Activated CD4-positive, alpha-beta T cell treated with anti-CD3 and anti-CD28 coated beads, Interleukin-2, amount 50 U/mL, for 48 hours (primary cell): ENCODE results near the gene RBMS3.

Experiments used
- DNase-seq, 2 experiments: peaks; one replicate each; pipeline ENCODE4 v3.0.0-alpha.2; 2020

The RBMS3 gene

DNA sequence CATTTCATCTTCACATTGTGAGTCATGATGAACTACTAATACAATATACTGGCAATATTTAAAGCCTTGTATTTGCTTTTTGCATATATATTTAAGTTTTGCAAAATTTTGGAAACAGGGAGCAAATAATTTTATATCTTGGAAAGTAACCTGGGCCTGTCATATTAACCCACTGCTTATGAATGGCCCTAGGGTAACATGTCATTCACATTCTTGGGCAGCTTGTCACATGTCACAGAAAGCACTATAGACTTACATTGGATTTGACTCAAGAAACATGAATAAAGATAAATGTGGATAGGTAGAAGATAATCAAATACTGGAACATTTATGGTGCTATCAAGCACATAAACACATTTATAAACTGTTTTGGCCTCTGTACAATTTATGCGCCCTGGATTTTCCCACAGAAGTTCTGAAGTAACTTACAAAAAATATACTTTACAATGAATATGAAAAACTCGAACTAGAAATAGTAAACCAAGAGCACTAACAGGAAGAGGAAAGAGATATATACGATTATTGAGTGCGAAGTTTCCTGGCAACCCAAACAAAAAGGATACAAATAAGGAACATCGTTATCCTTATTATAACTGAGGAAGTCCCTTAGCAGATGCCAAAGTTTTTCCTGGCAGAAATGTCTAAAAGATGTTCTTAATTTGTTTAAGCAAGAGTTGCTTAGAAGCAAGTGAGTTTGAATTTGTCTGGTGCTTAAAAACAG is 257.2 kb downstream of the RBMS3 start:
- no peak for DNase-seq

DNA sequence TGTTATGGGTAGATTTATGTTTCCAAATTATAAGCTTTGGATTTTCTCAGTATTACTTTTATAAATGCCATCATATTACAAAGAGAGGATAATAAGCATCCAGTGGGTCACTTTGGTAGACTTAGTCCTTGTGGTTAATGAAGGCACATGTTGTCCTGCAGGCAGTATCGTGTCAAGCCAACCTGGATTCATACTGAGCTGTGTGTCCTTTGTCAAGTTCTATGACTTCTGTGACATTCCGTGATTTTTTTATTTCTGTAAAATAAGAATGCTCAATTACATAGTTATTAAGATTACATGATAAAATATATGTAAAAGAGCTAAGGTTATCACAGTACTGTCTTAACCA is 257.7 kb downstream of the RBMS3 start:
- DNase-seq: no peak

DNA sequence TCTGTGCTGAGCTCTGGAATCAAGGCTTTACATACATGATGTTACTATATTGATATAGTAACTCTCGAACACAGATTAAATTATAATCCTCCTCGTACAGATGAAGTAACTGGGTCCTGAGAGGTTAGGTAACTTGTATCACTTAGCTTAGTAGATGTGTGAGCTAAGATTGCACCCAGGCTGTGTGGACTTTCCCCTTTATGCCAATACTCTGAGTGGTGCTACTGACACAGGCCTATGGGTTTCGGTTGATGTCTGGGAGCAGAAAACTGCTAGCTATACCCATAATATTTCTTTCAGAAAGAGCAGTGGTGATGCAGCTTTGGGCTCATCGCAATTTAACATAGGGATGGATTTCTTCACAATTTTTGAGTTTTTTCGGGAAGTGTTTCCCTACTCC is 259.7 kb downstream of the RBMS3 start:
- DNase-seq: no peak

DNA sequence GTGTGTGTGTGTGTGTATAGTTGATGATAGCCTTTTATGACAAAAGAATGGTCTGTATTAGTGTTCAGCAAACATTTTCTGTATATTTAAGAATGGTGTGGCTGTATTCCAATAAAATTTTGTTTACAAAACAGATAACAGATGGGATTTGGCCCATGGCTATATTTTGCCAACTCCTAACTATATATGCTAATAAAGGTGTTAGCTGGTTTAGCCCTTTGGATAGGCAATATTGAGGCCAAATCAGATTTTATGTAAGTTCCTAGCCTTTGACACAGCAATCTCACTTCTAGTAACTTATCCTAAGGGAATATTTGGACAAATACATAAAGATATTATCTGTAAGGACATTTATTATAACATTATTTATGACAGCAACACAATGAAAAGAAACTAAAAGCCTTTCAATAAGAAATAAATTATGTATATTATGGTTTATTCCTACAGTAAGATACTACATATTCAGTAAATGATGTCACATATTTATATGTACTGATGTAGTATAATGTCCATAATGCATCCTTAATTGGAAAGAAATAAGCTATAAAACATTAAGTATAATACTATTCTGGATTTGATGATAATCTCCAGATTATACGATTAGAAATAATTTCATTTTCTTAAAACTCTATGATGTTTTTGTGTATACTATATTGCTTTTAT is 264.0 kb downstream of the RBMS3 start:
- no peak for DNase-seq

GRCh38 chr3:29545615-29546014 is 264.7 kb downstream of the RBMS3 start:
- DNase-seq: no peak

GRCh38 chr3:29552051-29552450 is 271.2 kb downstream of the RBMS3 start:
- no peak for DNase-seq

DNA sequence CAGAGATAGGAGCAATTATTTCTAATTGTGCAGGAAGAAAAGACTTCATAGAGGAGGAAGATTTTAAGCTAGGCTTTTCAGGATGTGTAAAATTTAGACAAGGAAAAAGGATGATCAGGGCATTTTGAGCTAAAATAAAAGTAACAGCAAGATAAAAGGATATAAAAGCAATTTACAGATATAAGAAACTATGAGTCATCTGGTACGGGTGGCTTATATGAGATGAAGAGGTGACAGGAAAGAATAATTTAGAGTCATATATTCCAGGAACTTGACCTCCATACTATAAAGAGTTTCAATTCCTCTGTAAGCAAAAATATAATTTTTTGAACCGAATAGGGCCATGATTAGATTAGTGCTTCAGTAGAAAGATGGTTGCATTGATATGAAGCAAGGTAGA is 273.7 kb downstream of the RBMS3 start:
- DNase-seq: no peak

DNA sequence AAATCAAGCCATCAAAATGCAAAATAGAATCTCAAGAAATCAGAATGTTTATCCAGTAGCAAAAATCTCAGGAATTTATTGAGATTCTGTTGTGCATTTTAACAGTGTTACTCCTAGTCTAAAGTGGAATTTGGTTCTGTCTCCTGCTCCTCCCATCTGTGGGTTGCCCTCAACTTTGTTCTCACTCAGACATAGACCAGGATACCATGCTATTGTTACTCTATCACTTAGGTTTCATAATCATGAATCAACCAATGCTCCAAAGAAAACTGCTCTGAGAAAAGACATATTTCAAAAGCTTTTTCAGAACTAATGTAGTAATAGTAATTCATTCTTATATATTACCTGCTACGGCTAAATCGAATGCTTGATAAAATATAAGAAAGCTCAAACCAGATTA is 274.7 kb downstream of the RBMS3 start:
- DNase-seq: no peak

DNA sequence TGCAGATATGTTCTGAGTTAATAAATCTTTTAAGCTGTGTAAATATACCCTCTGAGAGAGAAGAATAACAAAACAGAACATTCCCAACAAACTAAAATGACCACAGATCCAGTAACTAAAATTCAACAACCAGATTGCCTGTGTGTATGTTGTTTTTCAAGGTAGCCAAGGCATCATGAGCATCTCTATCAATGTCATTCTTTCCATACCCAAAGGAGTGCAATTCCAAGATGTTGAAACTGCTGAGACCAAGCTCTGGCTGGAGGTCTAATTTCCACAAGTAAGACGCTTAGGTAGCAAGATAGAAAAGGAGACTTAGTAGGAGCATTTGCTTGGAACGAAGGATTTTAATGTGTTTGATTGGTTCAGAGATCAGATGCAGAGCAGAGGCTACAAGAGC is 276.3 kb downstream of the RBMS3 start:
- DNase-seq: no peak

DNA sequence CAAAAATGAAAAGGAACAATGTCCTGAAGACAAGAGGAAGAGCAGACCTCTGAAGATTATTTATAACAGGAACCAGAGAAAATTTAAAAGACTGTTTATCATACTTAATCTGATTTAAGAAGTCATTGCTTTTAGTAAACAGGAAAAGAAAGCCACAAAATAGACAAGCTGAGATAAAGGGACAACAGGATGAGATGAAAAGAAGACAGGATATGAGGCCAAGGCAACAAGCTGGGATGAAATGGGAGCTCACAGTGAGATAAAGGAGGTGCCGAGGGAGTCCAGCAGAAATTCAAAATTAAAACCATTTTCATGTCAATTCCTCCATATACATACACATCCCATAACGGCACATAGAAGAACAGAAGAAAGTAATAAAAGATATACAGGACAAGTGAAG is 277.0 kb downstream of the RBMS3 start:
- no peak for DNase-seq

DNA sequence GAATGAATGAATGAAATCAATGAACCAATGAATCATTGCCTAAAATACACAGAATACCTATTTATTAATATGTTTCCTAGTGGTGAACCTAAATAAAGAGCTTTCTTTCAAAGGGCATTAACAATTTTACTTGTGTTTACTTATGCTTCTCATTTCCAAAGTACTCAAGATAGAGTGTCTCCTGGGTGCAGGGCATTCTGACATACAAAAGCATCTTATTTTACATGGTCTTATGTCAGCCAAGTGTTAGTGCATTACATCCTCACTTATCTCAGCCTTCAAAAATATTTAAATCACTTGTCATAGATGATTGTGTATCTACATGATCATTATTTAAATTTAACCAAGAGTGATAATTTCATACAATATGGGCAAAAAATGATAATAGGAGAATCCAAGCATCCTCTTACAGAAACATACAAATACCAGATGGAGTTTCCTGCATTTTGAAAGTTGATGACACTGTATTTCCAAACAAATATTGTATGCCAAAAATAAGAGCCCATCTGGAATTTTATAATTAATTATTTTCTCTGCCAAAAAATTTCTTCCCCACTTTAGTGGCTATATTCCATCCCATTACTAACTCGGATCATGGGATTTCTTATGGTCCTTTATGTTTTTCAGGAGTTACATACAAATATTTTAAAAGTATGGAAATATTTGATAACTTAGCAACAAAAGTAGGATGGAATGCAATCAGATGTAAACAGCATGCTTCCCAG is 279.0 kb downstream of the RBMS3 start:
- no peak for DNase-seq

DNA sequence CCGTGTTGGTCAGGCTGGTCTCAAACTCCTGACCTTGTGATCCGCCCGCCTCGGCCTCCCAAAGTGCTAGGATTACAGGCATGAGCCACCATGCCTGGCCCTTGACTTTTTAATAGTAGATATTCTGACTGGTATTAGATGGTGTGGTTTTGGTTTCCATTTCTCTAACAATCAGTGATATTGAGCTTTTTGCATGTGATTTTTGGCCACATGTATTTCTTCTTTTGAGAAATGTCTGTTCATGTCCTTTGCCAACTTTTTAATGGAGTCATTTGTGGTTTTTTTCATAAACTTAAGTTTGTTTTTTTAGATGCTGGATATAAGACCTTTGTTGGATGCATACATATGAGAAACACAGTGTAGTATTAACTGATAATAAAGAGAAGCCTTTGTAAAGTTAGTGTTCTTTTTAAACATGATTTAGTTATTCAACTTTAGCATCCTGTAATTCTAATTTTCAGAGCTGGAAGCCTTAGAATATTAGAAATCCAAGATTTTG is 280.8 kb downstream of the RBMS3 start:
- no peak for DNase-seq

- no peak for DNase-seq
Observed at GRCh38 chr3:29565236-29565635, 284.4 kb downstream of the RBMS3 start.

DNA sequence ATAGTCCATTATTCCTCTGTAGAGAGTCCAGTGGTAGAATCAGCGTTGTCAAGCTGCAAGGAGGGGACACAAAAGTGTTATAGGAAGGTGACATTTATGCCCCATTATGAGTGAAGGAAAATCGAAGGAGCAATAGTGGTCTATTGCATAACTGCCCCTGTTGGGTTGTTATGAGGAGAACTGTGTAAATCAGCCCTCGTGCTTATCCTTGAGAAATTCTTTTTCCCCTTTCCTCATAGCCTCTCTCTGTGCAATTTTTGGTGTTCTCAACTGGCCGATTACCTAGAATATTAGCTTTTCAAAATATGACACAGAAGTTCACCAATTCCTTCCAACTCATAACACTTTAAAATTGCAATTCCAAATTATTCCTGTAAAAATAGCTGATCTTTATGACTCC is 286.6 kb downstream of the RBMS3 start:
- no peak for DNase-seq

DNA sequence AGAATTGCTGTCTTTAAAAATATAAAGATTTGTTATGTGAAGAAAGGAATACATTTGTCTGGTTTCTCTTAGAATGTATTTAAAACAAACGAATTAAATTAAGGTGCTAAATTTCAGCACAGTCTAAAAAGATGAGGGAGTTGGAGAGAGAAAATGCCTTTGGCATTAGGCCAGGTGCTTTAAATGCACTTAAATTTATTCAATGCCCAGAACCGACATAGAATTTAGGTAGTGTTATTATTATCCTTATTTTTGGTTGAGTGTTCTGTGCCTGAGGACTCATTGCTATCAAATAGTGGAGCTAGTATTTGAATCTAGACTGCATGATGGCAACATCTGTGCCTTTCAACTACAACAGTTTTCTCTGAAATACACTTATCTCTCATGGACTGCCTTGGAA is 287.5 kb downstream of the RBMS3 start:
- no peak for DNase-seq

DNA sequence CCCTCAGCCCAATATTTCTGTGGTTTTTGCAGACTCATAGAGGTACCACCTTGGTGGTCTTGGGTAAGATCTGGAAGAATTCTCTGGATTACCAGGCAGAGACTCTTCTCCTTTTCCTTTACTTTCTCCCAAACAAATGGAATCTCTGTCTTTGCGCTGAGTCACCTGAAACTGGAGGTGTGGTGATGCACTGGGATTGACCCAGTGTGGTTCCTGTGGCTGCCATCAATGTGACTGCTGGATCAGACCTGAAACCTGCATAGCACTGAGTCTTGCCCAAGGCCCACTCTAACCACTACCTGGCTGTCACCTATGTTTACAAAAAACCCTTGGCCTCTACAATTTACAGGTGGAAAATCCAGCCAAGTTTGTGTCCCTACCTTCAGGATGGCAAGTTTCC is 295.3 kb downstream of the RBMS3 start:
- no peak for DNase-seq

- DNase-seq: no peak
Observed at GRCh38 chr3:29576675-29577074, 295.8 kb downstream of the RBMS3 start.

DNA sequence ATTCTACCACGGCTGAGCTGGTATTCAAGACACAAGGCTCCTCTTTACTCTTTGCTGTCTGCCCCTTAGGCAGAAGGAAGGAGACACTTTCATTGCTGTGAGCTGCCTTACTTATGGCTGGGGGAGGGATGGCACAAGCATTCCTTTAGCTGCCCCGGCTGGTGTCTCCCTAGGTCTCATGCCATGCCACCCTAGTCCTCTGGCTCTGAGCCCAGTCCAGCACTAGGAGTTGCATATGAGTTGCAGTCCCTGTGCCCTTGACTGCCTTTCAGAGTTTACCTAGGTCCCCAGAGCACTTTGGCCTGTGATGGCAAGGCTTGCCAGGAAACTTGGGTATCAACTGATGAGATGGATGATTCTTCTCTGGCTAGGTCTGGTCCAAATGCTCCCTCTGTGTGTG is 296.4 kb downstream of the RBMS3 start:
- DNase-seq: no peak

DNA sequence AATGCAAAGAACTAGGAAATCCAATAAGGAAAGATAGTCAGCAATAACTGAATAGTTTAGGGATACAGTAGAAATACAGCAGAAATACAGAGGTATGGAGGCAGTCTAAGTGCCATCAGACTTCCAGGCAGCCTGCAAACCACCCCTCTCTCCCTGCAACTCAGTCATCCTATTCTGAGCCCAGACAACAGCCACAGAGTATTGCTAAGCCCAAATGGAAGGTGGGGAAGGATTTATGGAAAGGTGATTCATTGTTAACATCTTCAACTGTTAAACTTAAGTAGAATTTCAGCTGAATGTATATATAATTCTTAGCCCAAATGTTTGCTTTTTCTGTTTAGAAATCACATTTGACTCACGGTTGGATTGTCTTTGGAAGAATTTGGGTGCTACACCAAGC is 300.4 kb downstream of the RBMS3 start:
- no peak for DNase-seq

- DNase-seq: no peak
Observed at GRCh38 chr3:29582273-29582672, 301.4 kb downstream of the RBMS3 start.

- no peak for DNase-seq
Observed at GRCh38 chr3:29583861-29584260, 303.0 kb downstream of the RBMS3 start.

DNA sequence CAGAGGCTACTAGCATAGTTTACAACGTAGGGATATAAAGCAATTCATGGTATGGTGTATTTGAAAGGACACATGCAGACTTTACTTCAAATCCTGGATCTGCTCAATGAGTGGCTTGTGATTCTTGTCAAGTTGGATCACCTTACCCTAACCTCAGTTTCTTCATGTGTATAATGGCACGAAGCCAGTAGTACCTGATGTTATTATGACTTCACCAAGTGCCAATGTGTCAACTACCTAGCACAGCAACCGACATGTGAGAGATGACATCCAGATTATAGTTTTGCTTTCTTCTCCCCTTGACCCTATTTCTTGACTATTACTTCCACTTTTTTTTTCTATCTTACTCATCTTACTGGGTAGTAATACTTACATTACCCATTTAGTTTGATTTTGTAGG is 304.5 kb downstream of the RBMS3 start:
- DNase-seq: no peak

GRCh38 chr3:29587340-29587739 is 306.5 kb downstream of the RBMS3 start:
- no peak for DNase-seq

- no peak for DNase-seq
Observed at GRCh38 chr3:29590012-29590411, 309.1 kb downstream of the RBMS3 start.
